ENCODE measurements around the gene SLC7A7.

DNA sequence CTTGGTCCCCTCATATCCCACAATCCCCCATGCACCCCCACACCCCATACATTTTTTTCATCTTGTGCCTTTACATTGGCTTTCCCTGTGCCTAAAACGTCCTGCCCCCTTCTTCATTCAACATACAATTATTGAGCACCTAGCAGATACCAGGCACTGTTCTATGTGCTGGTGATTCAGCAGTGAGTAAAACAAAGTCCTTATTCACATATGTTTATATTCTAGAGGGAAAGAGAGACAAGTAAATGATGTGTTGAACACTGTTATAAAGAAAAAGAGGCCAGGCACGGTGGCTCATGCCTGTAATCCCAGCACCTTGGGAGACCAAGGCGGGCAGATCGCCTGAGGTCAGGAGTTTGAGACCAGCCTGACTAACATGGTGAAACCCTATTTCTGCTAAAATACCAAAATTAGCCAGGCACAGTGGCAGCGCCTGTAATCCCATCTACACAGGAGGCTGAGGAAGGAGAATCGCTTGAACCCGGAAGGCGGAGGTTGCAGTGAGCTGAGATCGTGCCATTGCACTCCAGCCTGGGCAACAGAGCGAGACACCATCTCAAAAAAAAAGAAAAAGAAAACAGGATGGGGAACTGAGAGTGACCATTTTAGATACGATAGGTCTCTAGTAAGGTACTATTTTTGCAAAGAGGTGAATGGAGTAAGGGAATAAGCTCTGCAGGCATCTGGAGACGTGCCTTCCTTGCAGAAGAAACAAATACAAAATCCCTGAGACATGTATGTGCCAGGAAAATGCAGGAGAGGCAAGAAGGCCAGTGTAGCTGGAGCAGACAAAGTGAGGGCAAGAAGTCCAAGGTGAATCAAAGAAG, 12.2 kb downstream of the SLC7A7 start:
- TF ChIP-seq, protein P1, sequence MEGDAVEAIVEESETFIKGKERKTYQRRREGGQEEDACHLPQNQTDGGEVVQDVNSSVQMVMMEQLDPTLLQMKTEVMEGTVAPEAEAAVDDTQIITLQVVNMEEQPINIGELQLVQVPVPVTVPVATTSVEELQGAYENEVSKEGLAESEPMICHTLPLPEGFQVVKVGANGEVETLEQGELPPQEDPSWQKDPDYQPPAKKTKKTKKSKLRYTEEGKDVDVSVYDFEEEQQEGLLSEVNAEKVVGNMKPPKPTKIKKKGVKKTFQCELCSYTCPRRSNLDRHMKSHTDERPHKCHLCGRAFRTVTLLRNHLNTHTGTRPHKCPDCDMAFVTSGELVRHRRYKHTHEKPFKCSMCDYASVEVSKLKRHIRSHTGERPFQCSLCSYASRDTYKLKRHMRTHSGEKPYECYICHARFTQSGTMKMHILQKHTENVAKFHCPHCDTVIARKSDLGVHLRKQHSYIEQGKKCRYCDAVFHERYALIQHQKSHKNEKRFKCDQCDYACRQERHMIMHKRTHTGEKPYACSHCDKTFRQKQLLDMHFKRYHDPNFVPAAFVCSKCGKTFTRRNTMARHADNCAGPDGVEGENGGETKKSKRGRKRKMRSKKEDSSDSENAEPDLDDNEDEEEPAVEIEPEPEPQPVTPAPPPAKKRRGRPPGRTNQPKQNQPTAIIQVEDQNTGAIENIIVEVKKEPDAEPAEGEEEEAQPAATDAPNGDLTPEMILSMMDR (IDR thresholded peaks at IDR 0.05; ENCODE audit: insufficient read depth, low read depth, low read length): no peak
- no peak for TF ChIP-seq EZH2 (IDR thresholded peaks at IDR 0.05; ENCODE audit: insufficient read depth, low read length)
